Skeletal muscle tissue (tissue), 4 donors: ENCODE measurements around the gene PDZK1IP1. TPM values are rescaled to one million over a fixed set of nuclear protein-coding genes. Genes with fewer than 3 reads are reported as not detected.
"Not testable (repeated sequence)": the region's sequence is repeated elsewhere in the genome, so short reads cannot be mapped to it uniquely, and the experiment has no call there.

Source experiments
- H3K27ac ChIP-seq: one replicate; pipeline ENCODE4 v1.7.0; 2013; ENCODE audit warnings: mild to moderate bottlenecking, low read depth, low read length, inconsistent platforms
- H3K27me3 ChIP-seq, 3 donors: one replicate each; pipeline ENCODE4 v1.7.0; 2013; ENCODE audit warnings: low read length in 3 of 3; ENCODE audit not compliant: control insufficient read depth in 3 of 3, insufficient read depth in 3 of 3
- H3K36me3 ChIP-seq, 3 donors: one replicate each; pipeline ENCODE4 v1.7.0; 2013; ENCODE audit warnings: low read length in 3 of 3; ENCODE audit not compliant: control insufficient read depth in 3 of 3, insufficient read depth in 3 of 3
- H3K4me1 ChIP-seq, 3 donors: one replicate each; pipeline ENCODE4 v1.7.0; 2013; ENCODE audit warnings: low read length in 3 of 3, mild to moderate bottlenecking in 3 of 3; ENCODE audit not compliant: control insufficient read depth in 3 of 3, insufficient read depth in 3 of 3
- H3K4me3 ChIP-seq, 3 donors: one replicate each; pipeline ENCODE4 v1.7.0; 2013; ENCODE audit warnings: low read length in 3 of 3
- H3K9ac ChIP-seq, 3 donors: one replicate each; pipeline ENCODE4 v1.7.0; 2013; ENCODE audit warnings: low read length in 3 of 3, mild to moderate bottlenecking in 3 of 3, moderate library complexity in 2 of 3, low read depth in 1 of 3
- H3K9me3 ChIP-seq, 3 donors: one replicate each; pipeline ENCODE4 v1.7.0; 2013; ENCODE audit warnings: low read length in 3 of 3; ENCODE audit not compliant: control insufficient read depth in 3 of 3
- total RNA-seq: library from RNA; depleted of rRNA; stranded (reverse); fragments of >200 nt; gene quantifications from one replicate; pipeline ENCODE4 v1.2.3, GENCODE V29; 2014
- donor health status: Osteomylitis.

PDZK1IP1 gene
- total RNA-seq, 1 donor from 2014 or later = not detected

- H3K4me1 ChIP-seq = not testable (repeated sequence)
Measured at GRCh38 chr1:47143654-47144053, 46.2 kb downstream of the PDZK1IP1 start.

GRCh38 chr1:47140358-47140757, 49.5 kb downstream of the PDZK1IP1 start:
- not testable (repeated sequence) for H3K4me1 ChIP-seq, H3K4me3 ChIP-seq, H3K36me3 ChIP-seq, H3K9ac ChIP-seq, H3K27ac ChIP-seq, H3K9me3 ChIP-seq, H3K27me3 ChIP-seq

More at GRCh38 chr1:47143654-47144053, 46.2 kb downstream of the PDZK1IP1 start:
- H3K36me3 ChIP-seq, H3K4me3 ChIP-seq, H3K27me3 ChIP-seq, H3K9me3 ChIP-seq, H3K27ac ChIP-seq, H3K9ac ChIP-seq: not testable (repeated sequence)

GRCh38 chr1:47137925-47138615, 51.8 kb downstream of the PDZK1IP1 start:
- H3K9ac ChIP-seq = no peak overlapping the region

GRCh38 chr1:47137198-47137597, 52.6 kb downstream of the PDZK1IP1 start, which contains the start of gene CYP4A22:
Gene CYP4A22 (plus strand): TSS chr1:47137441. CDS start chr1:47137486, 45 bp downstream.
- Histone ChIP-seq H3K27me3 (no peaks in the 10 kb centered on the region), H3K9me3 (no peaks in the 10 kb centered on the region), H3K4me3 (no peak within 1 kb of the TSS), H3K36me3 (no peaks in the 10 kb centered on the region), H3K9ac (no peak within 1 kb of the TSS), H3K27ac (no peak within 1 kb of the TSS), H3K4me1 (no peaks in the 10 kb centered on the region)

More at GRCh38 chr1:47137925-47138615, 51.8 kb downstream of the PDZK1IP1 start:
- Histone ChIP-seq H3K4me3 (no peak overlapping the region), H3K27me3 (no peaks in the 10 kb centered on the region), H3K36me3 (no peaks in the 10 kb centered on the region), H3K4me1 (no peaks in the 10 kb centered on the region), H3K9me3 (no peaks in the 10 kb centered on the region), H3K27ac (no peak overlapping the region)

Other genes with a start within 250 kb of the PDZK1IP1 start
- under 0.01 TPM for gene CYP4A11, start 248.6 kb downstream of the PDZK1IP1 start, total RNA-seq
- 3.1 TPM for gene CYP4X1, start 166.4 kb downstream of the PDZK1IP1 start, total RNA-seq
- gene CYP4Z1, start 122.8 kb downstream of the PDZK1IP1 start, total RNA-seq = 1.0 TPM
- not detected for gene CYP4A22, start 52.6 kb downstream of the PDZK1IP1 start, total RNA-seq
- 3.1 TPM for gene TAL1, start 42.2 kb upstream of the PDZK1IP1 start, total RNA-seq
- 4.7 TPM for gene STIL, start 124.1 kb upstream of the PDZK1IP1 start, total RNA-seq
- gene CMPK1, start 143.8 kb upstream of the PDZK1IP1 start, total RNA-seq = 48.5 TPM
- not detected for gene FOXE3, start 226.2 kb upstream of the PDZK1IP1 start, total RNA-seq
- gene FOXD2, start 248.0 kb upstream of the PDZK1IP1 start, total RNA-seq = under 0.01 TPM